GM10266 (cell line): Measurements from ENCODE around the gene PCDHB16.
"Not testable (repeated sequence)": the region's sequence is repeated elsewhere in the genome, so short reads cannot be mapped to it uniquely, and the experiment has no call there.

ENCODE experiments used
- DNase-seq: peaks from one replicate; pipeline ENCODE4 v3.0.0; 2012; ENCODE audit errors: extremely low spot score
- CTCF ChIP-seq: IDR thresholded peaks from 2 replicates; pipeline ENCODE4 v1.5.1; 2012; ENCODE audit warnings: mild to moderate bottlenecking, low read depth; ENCODE audit not compliant: control insufficient read depth, insufficient read depth; ENCODE audit errors: missing control alignments

The PCDHB16 gene

GRCh38 chr5:141182248-141182647 is at the start of gene PCDHB16:
TSS of gene PCDHB16 (plus strand) at chr5:141182387. CDS start at chr5:141182560, 173 bp downstream.
- no peak for DNase-seq
- TF ChIP-seq CTCF: no peak

- peak; percentile 10 for TF ChIP-seq CTCF
- DNase-seq: no peak
These were observed 47.0 kb upstream of the PCDHB16 start, which contains the start of gene PCDHB5 for GRCh38 chr5:141135030-141135717. TSS of gene PCDHB5 (plus strand) at chr5:141135206. CDS start at chr5:141135435, 229 bp downstream.

GRCh38 chr5:141135718-141136266 is 46.4 kb upstream of the PCDHB16 start:
- no peak for TF ChIP-seq CTCF
- no peak for DNase-seq

- not testable (repeated sequence) for DNase-seq
These were observed 44.8 kb upstream of the PCDHB16 start for GRCh38 chr5:141137346-141137745.

- no peak for DNase-seq
- no peak for TF ChIP-seq CTCF
These were observed 32.4 kb upstream of the PCDHB16 start, which contains the start of gene PCDHB6 for GRCh38 chr5:141149812-141150211. TSS of gene PCDHB6 (plus strand) at chr5:141150057. CDS start at chr5:141150258, 201 bp downstream.

- no peak for TF ChIP-seq CTCF
- DNase-seq: no peak
These were observed 31.8 kb upstream of the PCDHB16 start for GRCh38 chr5:141150224-141150992.

- TF ChIP-seq CTCF: no peak
- no peak for DNase-seq
These were observed 31.2 kb upstream of the PCDHB16 start for GRCh38 chr5:141150993-141151325.

- DNase-seq: not testable (repeated sequence)
These were observed 30.6 kb upstream of the PCDHB16 start for GRCh38 chr5:141151632-141152031.

GRCh38 chr5:141152096-141152495 is 30.1 kb upstream of the PCDHB16 start:
- not testable (repeated sequence) for DNase-seq
